Measurements from ENCODE around the gene SHLD2. TPM values are rescaled to one million over a fixed set of nuclear protein-coding genes. Genes with fewer than 3 reads are reported as not detected.
"Not testable (repeated sequence)": the region's sequence is repeated elsewhere in the genome, so short reads cannot be mapped to it uniquely, and the experiment has no call there.

Gene SHLD2
- polyA plus RNA-seq, 3 donors: 10.2 to 16.3 (median 16.2) TPM

- Histone ChIP-seq H3K36me3 (replicated peaks in 1 of 2; ENCODE audit: control insufficient read depth in 1 of 2, insufficient read depth in 2 of 2, low read length in 2 of 2) (peaks cover 2 to 21% of the 10 kb centered on the region in 2 donors), H3K27ac (ENCODE audit: low read depth in 1 of 2, low read length in 2 of 2) (peak overlapping the region; percentile 65 to 88), H3K4me2 (replicated peaks; ENCODE audit: extremely low read depth, low read length, poor library complexity, severe bottlenecking) (peak overlapping the region; percentile 81), H4K20me1 (ENCODE audit: insufficient read depth, low read length) (peaks cover 37% of the 10 kb centered on the region), H3K9ac (ENCODE audit: insufficient read depth, low read length, poor library complexity, severe bottlenecking) (peak overlapping the region; percentile 85), H3K4me1 (ENCODE audit: control insufficient read depth in 1 of 2, insufficient read depth in 2 of 2, low read length in 2 of 2) (peaks cover 38 to 48% of the 10 kb centered on the region in 2 donors), H3K27me3 (ENCODE audit: control insufficient read depth in 2 of 2, insufficient read depth in 2 of 2, low read length in 2 of 2) (no peaks in the 10 kb centered on the region), H2AFZ (ENCODE audit: insufficient read depth, low read depth, low read length, poor library complexity, severe bottlenecking) (peak overlapping the region; percentile 91), H3K4me3 (replicated peaks in 1 of 3; ENCODE audit: low read depth in 2 of 3, low read length in 3 of 3) (peak overlapping the region; percentile 61 to 87 (median 75)), H3K79me2 (ENCODE audit: insufficient read depth, low read length) (peaks cover 69% of the 10 kb centered on the region), H3K9me3 (replicated peaks in 1 of 2; ENCODE audit: control insufficient read depth in 1 of 2, insufficient read depth in 1 of 2, low read length in 2 of 2) (no peaks in the 10 kb centered on the region)
- DNase-seq: peak; percentile 77 to 89 (median 86)
- Mint-ChIP-seq H3K9me3 (no peaks in the 10 kb centered on the region), H3K36me3 (peaks cover 15 to 29% of the 10 kb centered on the region in 2 donors), H3K4me1 (peaks cover 39% of the 10 kb centered on the region), H3K27me3 (ENCODE audit: low read depth in 3 of 3) (no peaks in the 10 kb centered on the region), H3K4me3 (peak overlapping the region; percentile 82 to 88), H3K27ac (peak overlapping the region; percentile 82 to 92 (median 91))
- no peak for TF ChIP-seq CTCF (IDR thresholded peaks at IDR 0.05)
- intact Hi-C loops (cut with micrococcal nuclease): loop anchor here in 1 of 2 donors (10.0 kb wide), 1 partner anchor 121 kb away; no protein-coding TSS in a partner anchor
- WGBS (ENCODE audit: insufficient coverage): under 1% methylated on average over 57 of the region's 60 CpGs
These were observed 385 bp downstream of the SHLD2 start for GRCh38 chr10:87095236-87095945.

GRCh38 chr10:87101996-87102395 is 7.0 kb downstream of the SHLD2 start:
- intact Hi-C loops (cut with micrococcal nuclease): no loop called here
- no peak overlapping the region for H3K4me3 Mint-ChIP-seq
- H3K79me2 ChIP-seq (ENCODE audit: insufficient read depth, low read length): peaks cover 23% of the 10 kb centered on the region

GRCh38 chr10:87104727-87105126 is 9.7 kb downstream of the SHLD2 start:
- H3K9ac ChIP-seq (ENCODE audit: insufficient read depth, low read length, poor library complexity, severe bottlenecking); H2AFZ ChIP-seq (ENCODE audit: insufficient read depth, low read depth, low read length, poor library complexity, severe bottlenecking); H3K9me3 ChIP-seq (replicated peaks in 1 of 2; ENCODE audit: control insufficient read depth in 1 of 2, insufficient read depth in 1 of 2, low read length in 2 of 2); H3K4me1 Mint-ChIP-seq; H3K27me3 ChIP-seq (ENCODE audit: control insufficient read depth in 2 of 2, insufficient read depth in 2 of 2, low read length in 2 of 2); H3K4me1 ChIP-seq (ENCODE audit: control insufficient read depth in 1 of 2, insufficient read depth in 2 of 2, low read length in 2 of 2); H3K4me3 Mint-ChIP-seq; DNase-seq; H4K20me1 ChIP-seq (ENCODE audit: insufficient read depth, low read length); H3K4me3 ChIP-seq (replicated peaks in 1 of 3; ENCODE audit: low read depth in 2 of 3, low read length in 3 of 3); H3K9me3 Mint-ChIP-seq; H3K27me3 Mint-ChIP-seq (ENCODE audit: low read depth in 3 of 3); H3K4me2 ChIP-seq (replicated peaks; ENCODE audit: extremely low read depth, low read length, poor library complexity, severe bottlenecking); H3K27ac Mint-ChIP-seq; H3K27ac ChIP-seq (ENCODE audit: low read depth in 1 of 2, low read length in 2 of 2); intact Hi-C loops (cut with micrococcal nuclease): not testable (repeated sequence)
- H3K79me2 ChIP-seq (ENCODE audit: insufficient read depth, low read length): peaks cover 18% of the 10 kb centered on the region
- H3K36me3 ChIP-seq (replicated peaks in 1 of 2; ENCODE audit: control insufficient read depth in 1 of 2, insufficient read depth in 2 of 2, low read length in 2 of 2): peaks cover 29 to 83% of the 10 kb centered on the region in 2 donors
- H3K36me3 Mint-ChIP-seq: peaks cover 58 to 77% of the 10 kb centered on the region in 2 donors
- 72% methylated on average over 3 of the region's 8 CpGs for WGBS (ENCODE audit: insufficient coverage)

More at GRCh38 chr10:87101996-87102395, 7.0 kb downstream of the SHLD2 start:
- no peak overlapping the region for H3K9ac ChIP-seq (ENCODE audit: insufficient read depth, low read length, poor library complexity, severe bottlenecking)
- H3K9me3 ChIP-seq (replicated peaks in 1 of 2; ENCODE audit: control insufficient read depth in 1 of 2, insufficient read depth in 1 of 2, low read length in 2 of 2): no peaks in the 10 kb centered on the region
- H3K4me3 ChIP-seq (replicated peaks in 1 of 3; ENCODE audit: low read depth in 2 of 3, low read length in 3 of 3): no peak overlapping the region
- H3K4me2 ChIP-seq (replicated peaks; ENCODE audit: extremely low read depth, low read length, poor library complexity, severe bottlenecking): no peak overlapping the region
- no CpG with 5 or more reads among the region's 2 CpGs for WGBS (ENCODE audit: insufficient coverage)
- H3K4me1 ChIP-seq (ENCODE audit: control insufficient read depth in 1 of 2, insufficient read depth in 2 of 2, low read length in 2 of 2): no peaks in the 10 kb centered on the region
- H3K27me3 ChIP-seq (ENCODE audit: control insufficient read depth in 2 of 2, insufficient read depth in 2 of 2, low read length in 2 of 2): no peaks in the 10 kb centered on the region
- peaks cover 44 to 67% of the 10 kb centered on the region in 2 donors for H3K36me3 Mint-ChIP-seq
- no peak overlapping the region for H3K27ac Mint-ChIP-seq
- H3K27me3 Mint-ChIP-seq (ENCODE audit: low read depth in 3 of 3): no peaks in the 10 kb centered on the region
- H3K27ac ChIP-seq (ENCODE audit: low read depth in 1 of 2, low read length in 2 of 2): no peak overlapping the region
- no peak overlapping the region for H2AFZ ChIP-seq (ENCODE audit: insufficient read depth, low read depth, low read length, poor library complexity, severe bottlenecking)
- H4K20me1 ChIP-seq (ENCODE audit: insufficient read depth, low read length): no peaks in the 10 kb centered on the region
- H3K36me3 ChIP-seq (replicated peaks in 1 of 2; ENCODE audit: control insufficient read depth in 1 of 2, insufficient read depth in 2 of 2, low read length in 2 of 2): peaks cover 13 to 69% of the 10 kb centered on the region in 2 donors
- no peaks in the 10 kb centered on the region for H3K9me3 Mint-ChIP-seq
- DNase-seq: no peak
- H3K4me1 Mint-ChIP-seq: peaks cover 3% of the 10 kb centered on the region
- TF ChIP-seq CTCF (IDR thresholded peaks at IDR 0.05): no peak

All from CD14-positive monocyte (primary cell).